Measurements from ENCODE around the gene GPR137C.

DNA sequence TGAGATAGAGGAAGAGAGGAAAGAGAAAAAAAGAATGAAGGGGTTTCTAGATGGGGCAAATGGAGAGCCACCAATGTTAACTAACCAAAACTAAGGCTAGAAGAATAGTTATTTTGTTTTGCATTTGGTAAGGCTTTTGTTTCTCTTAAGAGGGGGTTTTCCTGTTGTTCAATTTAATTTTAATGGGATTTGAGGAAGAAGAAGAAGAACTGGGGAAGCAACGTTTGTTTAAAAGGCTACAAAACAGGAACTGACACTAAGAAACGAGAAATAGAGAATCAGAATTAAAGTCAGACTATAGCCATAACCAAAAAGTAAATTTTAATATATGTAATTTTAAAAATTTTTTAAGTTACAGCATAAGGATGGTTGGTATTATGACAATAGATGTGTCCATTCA lies 14.0 kb upstream of the GPR137C start:
- no peak for TF ChIP-seq RAD21 (IDR thresholded peaks at IDR 0.05; ENCODE audit: low read length)
- TF ChIP-seq POLR2A (IDR thresholded peaks at IDR 0.05; ENCODE audit: low read depth, low read length), result no peak
- no peak for TF ChIP-seq FOS (IDR thresholded peaks at IDR 0.05; ENCODE audit: low read depth, low read length)
- no peak for TF ChIP-seq MAFK (IDR thresholded peaks at IDR 0.05; ENCODE audit: low read depth, low read length)
- TF ChIP-seq CTCF (conservative IDR thresholded peaks at IDR 0.05; ENCODE audit: low read depth, low read length), result no peak
- TF ChIP-seq CEBPB (IDR thresholded peaks at IDR 0.05; ENCODE audit: low read depth, low read length), result no peak
